NT2/D1 (cell line): Measurements from ENCODE around the gene GCM1.

Experiments
- SUZ12 ChIP-seq: IDR thresholded peaks from 2 replicates; pipeline ENCODE4 v1.6.1; 2011; ENCODE audit not compliant: insufficient read length, insufficient read depth; ENCODE audit errors: extremely low read depth
- YY1 ChIP-seq: IDR thresholded peaks from 2 replicates; pipeline ENCODE4 v1.6.1; 2011; ENCODE audit not compliant: insufficient read length, insufficient read depth
- ZNF274 ChIP-seq: IDR thresholded peaks from 2 replicates; pipeline ENCODE4 v1.6.1; 2011; ENCODE audit warnings: mild to moderate bottlenecking, low read depth, low read length

GRCh38 chr6:53179961-53180651, 31.5 kb upstream of the GCM1 start:
- TF ChIP-seq YY1 (no peak), ZNF274 (no peak), SUZ12 (no peak)
